Naive thymus-derived CD8-positive, alpha-beta T cell (primary cell): ENCODE measurements around the gene HSPB2. TPM values are rescaled to one million over a fixed set of nuclear protein-coding genes. Genes with fewer than 3 reads are reported as not detected.

ENCODE experiments used
- ATAC-seq, 2 donors: fragments of 150-1000 bp; cut with Tn5 transposase in 1 of 2; sonication (Bioruptor Pico), chemical (Tn5 transposase) in 1 of 2; 1 replicate in 1 of 2; 2 replicates in 1 of 2; pipeline ENCODE4 v1.10.0; 2021; ENCODE audit warnings: mild to moderate bottlenecking in 2 of 2, moderate library complexity in 2 of 2
- POLR2A ChIA-PET: fragments of 350-600 bp; sonication (Branson Sonifier 250); formaldehyde crosslinking; loops from one replicate; lab custom pipeline; 2021; ENCODE audit warnings: antibody characterized with exemption; lab: Charles Lee
- DNase-seq, 10 donors: peaks; one replicate each; pipeline versions ENCODE4 v3.0.0 to v3.0.0-alpha.2; 2020 to 2022
- H3K27ac Mint-ChIP-seq, 10 donors: one replicate each; pipeline ENCODE4 v1.8.0; 2020 to 2022; ENCODE audit warnings: mild to moderate bottlenecking in 10 of 10, mixed read lengths in 10 of 10, moderate library complexity in 4 of 10, inconsistent platforms in 1 of 10
- H3K27me3 Mint-ChIP-seq, 5 donors: one replicate each; pipeline ENCODE4 v1.8.0; 2021 to 2022; ENCODE audit warnings: mixed read lengths in 5 of 5
- H3K36me3 Mint-ChIP-seq, 3 donors: one replicate each; pipeline ENCODE4 v1.8.0; 2020 to 2022; ENCODE audit warnings: mixed read lengths in 3 of 3, mild to moderate bottlenecking in 2 of 3, inconsistent platforms in 1 of 3
- H3K4me1 Mint-ChIP-seq, 4 donors: one replicate each; pipeline ENCODE4 v1.8.0; 2021 to 2022; ENCODE audit warnings: mixed read lengths in 4 of 4
- H3K4me3 Mint-ChIP-seq, 10 donors: one replicate each; pipeline ENCODE4 v1.8.0; 2020 to 2022; ENCODE audit warnings: mild to moderate bottlenecking in 10 of 10, mixed read lengths in 10 of 10, moderate library complexity in 6 of 10, inconsistent platforms in 1 of 10
- H3K9me3 Mint-ChIP-seq, 9 donors: one replicate each; pipeline ENCODE4 v1.8.0; 2020 to 2022; ENCODE audit warnings: mixed read lengths in 9 of 9, mild to moderate bottlenecking in 3 of 9, inconsistent platforms in 1 of 9, moderate library complexity in 1 of 9
- polyA plus RNA-seq, 3 donors: library from polyadenylated mRNA; unstranded; fragments of 300-500 nt; fragmentation: Illumina TruSeq; gene quantifications; one replicate each; pipeline ENCODE4 v1.2.3, GENCODE V29; 2021
- total RNA-seq, 8 experiments: library from RNA in 2 of 8; stranded (reverse) in 2 of 8; gene quantifications; one replicate each; pipeline ENCODE4 v1.2.3 and lab custom pipeline; 2021 to 2026

The HSPB2 gene
- total and polyA plus RNA-seq, 5 experiments from 2014 or later: 0.27 TPM; not detected in 4

- Mint-ChIP-seq H3K4me3 (no peak overlapping the region), H3K4me1 (peaks cover 18 to 37% (median 34%) of the 10 kb centered on the region in 4 donors), H3K27me3 (no peaks in the 10 kb centered on the region), H3K36me3 (no peaks in the 10 kb centered on the region), H3K9me3 (no peaks in the 10 kb centered on the region), H3K27ac (no peak overlapping the region)
- POLR2A ChIA-PET: interaction anchor here (0.5 to 1.0 kb wide), 3 partner anchors 12 to 168 kb away, joined by 3 to 4 read pairs (median 3); partner anchors contain the start of gene PPP2R1B
- DNase-seq (no peak), ATAC-seq (no peak)
These were observed 21.3 kb downstream of the HSPB2 start for GRCh38 chr11:111933872-111934271.

DNA sequence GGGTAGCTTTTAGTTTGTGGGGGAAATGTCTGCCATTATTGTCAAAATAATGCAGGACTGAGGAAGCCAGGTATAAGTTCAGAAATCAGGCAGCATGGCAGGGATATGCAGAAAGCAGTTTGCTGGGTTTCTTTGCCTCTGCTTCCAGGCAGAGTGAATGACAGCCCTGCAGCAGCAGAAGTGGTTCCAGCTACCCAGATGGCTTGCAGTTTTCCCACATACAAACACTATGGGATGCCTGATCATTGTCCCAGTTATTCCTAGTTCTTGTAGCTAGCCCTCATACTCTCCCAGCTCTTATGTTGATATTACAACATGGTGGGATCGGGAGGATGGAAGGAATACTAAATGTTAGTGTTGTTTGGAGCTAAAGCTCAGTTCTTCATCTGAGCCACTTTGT is 21.8 kb downstream of the HSPB2 start:
- POLR2A ChIA-PET: interaction anchor here (0.5 to 4.0 kb wide), 4 partner anchors 8 to 169 kb away, joined by 3 to 28 read pairs (median 4); partner anchors contain the start of gene PPP2R1B
- H3K36me3 Mint-ChIP-seq: no peaks in the 10 kb centered on the region
- no peak for DNase-seq
- peaks cover 20 to 41% (median 38%) of the 10 kb centered on the region in 4 donors for H3K4me1 Mint-ChIP-seq
- H3K27me3 Mint-ChIP-seq: no peaks in the 10 kb centered on the region
- H3K4me3 Mint-ChIP-seq: no peak overlapping the region
- H3K27ac Mint-ChIP-seq: no peak overlapping the region
- no peaks in the 10 kb centered on the region for H3K9me3 Mint-ChIP-seq
- no peak for ATAC-seq

- Mint-ChIP-seq H3K4me3 (peak overlapping the region in 6 of 10 donors; percentile 11 to 91 (median 32)), H3K4me1 (peaks cover 21 to 45% (median 40%) of the 10 kb centered on the region in 4 donors), H3K36me3 (no peaks in the 10 kb centered on the region), H3K27me3 (no peaks in the 10 kb centered on the region), H3K9me3 (no peaks in the 10 kb centered on the region), H3K27ac (peak overlapping the region in 5 of 10 donors; percentile 11 to 66 (median 47))
- ATAC-seq (no peak), DNase-seq (no peak)
- POLR2A ChIA-PET: interaction anchor here (0.6 to 4.0 kb wide), 3 partner anchors 9 to 149 kb away, joined by 4 to 28 read pairs (median 5); no protein-coding TSS in a partner anchor
These were observed 22.9 kb downstream of the HSPB2 start for GRCh38 chr11:111935317-111936039.

DNA sequence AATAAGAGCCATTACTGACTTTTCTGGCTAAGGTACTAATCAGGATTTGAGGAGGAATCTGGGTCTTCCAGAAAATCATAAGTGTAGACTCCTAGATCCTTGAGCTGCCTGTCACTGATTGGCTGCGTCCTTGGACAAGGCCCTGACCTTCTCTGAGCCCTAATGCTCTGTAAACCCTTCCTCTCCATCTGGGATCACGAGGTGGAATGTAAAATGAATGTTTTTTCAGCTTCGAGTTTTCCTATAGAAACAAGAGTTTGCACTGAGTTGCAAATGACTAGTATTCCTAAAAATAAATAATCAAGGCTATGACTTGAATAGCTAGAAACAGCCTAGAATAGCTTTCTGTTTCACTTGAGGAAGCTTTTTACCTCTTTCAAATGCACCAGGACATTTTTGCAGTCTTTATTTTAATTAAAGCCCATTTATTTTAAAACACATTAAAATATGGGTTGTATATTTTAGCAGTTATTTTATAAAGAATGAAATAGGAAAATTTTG is 23.6 kb downstream of the HSPB2 start:
- ATAC-seq: no peak
- POLR2A ChIA-PET: interaction anchor here (1.0 to 4.0 kb wide), 2 partner anchors 9 to 88 kb away, joined by 4 to 28 read pairs; no protein-coding TSS in a partner anchor
- DNase-seq: no peak
- H3K36me3 Mint-ChIP-seq: no peaks in the 10 kb centered on the region
- peak overlapping the region in 3 of 10 donors; percentile 84 to 93 (median 90) for H3K27ac Mint-ChIP-seq
- H3K9me3 Mint-ChIP-seq: no peaks in the 10 kb centered on the region
- H3K4me1 Mint-ChIP-seq: peaks cover 21 to 45% (median 40%) of the 10 kb centered on the region in 4 donors
- H3K27me3 Mint-ChIP-seq: no peaks in the 10 kb centered on the region
- H3K4me3 Mint-ChIP-seq: peak overlapping the region; percentile 60 to 91 (median 88)

DNA sequence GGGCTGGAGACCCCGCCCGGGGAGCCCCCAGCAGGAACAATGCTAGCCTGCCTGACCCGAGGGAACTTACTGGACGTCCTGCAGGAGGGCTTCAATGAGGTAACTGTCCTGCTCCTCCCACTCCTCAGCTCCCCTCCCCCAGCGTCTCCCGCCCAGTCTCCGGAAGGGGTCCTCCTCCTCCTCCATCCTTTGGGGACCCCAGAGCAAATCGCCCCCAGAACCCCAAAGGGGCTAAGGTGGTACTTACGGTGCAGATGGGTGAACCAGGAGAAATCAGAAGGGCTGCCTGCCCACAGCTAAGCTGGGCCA is 24.9 kb downstream of the HSPB2 start:
- Mint-ChIP-seq H3K4me3 (peak overlapping the region; percentile 34 to 88 (median 78)), H3K4me1 (peaks cover 21 to 44% (median 40%) of the 10 kb centered on the region in 4 donors), H3K27ac (peak overlapping the region in 9 of 10 donors; percentile 27 to 94 (median 84)), H3K27me3 (no peaks in the 10 kb centered on the region), H3K9me3 (no peaks in the 10 kb centered on the region), H3K36me3 (no peaks in the 10 kb centered on the region)
- POLR2A ChIA-PET: interaction anchor here (4.0 kb wide), 1 partner anchor 11 kb away, joined by 28 read pairs; no protein-coding TSS in a partner anchor
- ATAC-seq (peak in 1 of 2 donors; percentile 19), DNase-seq (no peak)

DNA sequence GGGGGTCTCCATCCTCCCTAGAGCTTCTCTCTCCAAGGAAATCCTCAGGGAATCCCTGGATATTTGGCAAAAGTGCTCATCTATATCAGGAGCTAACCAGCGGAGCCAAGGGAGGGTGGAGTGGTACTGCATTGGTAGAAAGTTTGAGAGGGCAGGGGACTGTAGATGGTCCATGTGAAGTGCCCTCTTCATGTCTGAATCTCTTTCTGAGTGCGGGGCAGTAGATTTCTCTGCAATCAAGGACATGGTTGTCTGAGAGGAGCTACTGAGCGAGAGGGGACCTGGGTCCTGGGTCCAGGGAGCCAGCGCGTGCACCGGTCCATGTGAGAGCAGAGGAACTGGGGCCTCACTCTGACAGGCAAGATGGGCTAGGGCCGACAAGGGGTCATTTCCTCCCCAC is 25.3 kb downstream of the HSPB2 start:
- Mint-ChIP-seq H3K27ac (peak overlapping the region; percentile 50 to 94 (median 86)), H3K4me1 (peaks cover 18 to 42% (median 37%) of the 10 kb centered on the region in 4 donors), H3K36me3 (no peaks in the 10 kb centered on the region), H3K4me3 (peak overlapping the region; percentile 34 to 88 (median 78)), H3K9me3 (no peaks in the 10 kb centered on the region), H3K27me3 (no peaks in the 10 kb centered on the region)
- DNase-seq (no peak), ATAC-seq (no peak)
- POLR2A ChIA-PET: interaction anchor here (4.0 kb wide), 1 partner anchor 11 kb away, joined by 28 read pairs; no protein-coding TSS in a partner anchor

GRCh38 chr11:111938687-111939160 is 26.2 kb downstream of the HSPB2 start:
- Mint-ChIP-seq H3K36me3 (no peaks in the 10 kb centered on the region), H3K4me3 (peak overlapping the region; percentile 34 to 88 (median 78)), H3K27me3 (no peaks in the 10 kb centered on the region), H3K9me3 (no peaks in the 10 kb centered on the region), H3K27ac (peak overlapping the region; percentile 70 to 94 (median 88)), H3K4me1 (peaks cover 18 to 46% (median 38%) of the 10 kb centered on the region in 4 donors)
- POLR2A ChIA-PET: interaction anchor here (1.4 kb wide), 1 partner anchor 12 kb away, joined by 6 read pairs; no protein-coding TSS in a partner anchor
- ATAC-seq: peak; percentile 46 to 80
- peak in 5 of 10 donors; percentile 8 to 31 (median 24) for DNase-seq

GRCh38 chr11:111939836-111940604 is 27.5 kb downstream of the HSPB2 start:
- Mint-ChIP-seq H3K4me3 (no peak overlapping the region), H3K9me3 (no peaks in the 10 kb centered on the region), H3K36me3 (no peaks in the 10 kb centered on the region), H3K27ac (peak overlapping the region in 4 of 10 donors; percentile 1 to 90 (median 44)), H3K27me3 (no peaks in the 10 kb centered on the region), H3K4me1 (peaks cover 25 to 59% (median 50%) of the 10 kb centered on the region in 4 donors)
- POLR2A ChIA-PET: interaction anchor here (1.4 kb wide), 1 partner anchor 14 kb away, joined by 6 read pairs; no protein-coding TSS in a partner anchor
- no peak for DNase-seq
- ATAC-seq: no peak

GRCh38 chr11:111941963-111942362 is 29.4 kb downstream of the HSPB2 start:
- no peaks in the 10 kb centered on the region for H3K9me3 Mint-ChIP-seq
- peak overlapping the region in 1 of 10 donors; percentile 31 for H3K27ac Mint-ChIP-seq

DNA sequence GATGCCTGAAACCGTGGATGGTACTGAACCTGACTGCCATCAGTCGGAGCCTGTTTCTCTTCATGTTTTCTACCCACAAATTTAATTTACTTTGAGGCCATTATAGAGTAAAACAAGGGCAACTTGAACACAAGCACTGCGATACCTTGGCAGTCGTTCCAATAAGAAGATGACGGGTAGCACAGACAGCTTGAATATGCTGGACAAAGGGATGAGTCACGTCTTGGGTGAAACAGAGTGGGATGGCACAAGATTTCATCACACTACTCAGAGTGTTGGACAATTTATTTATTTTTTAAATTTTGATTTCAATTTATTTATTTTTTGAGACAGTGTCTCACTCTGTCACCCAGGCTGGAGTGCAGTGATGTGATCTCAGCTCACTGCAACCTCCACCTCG is 30.3 kb downstream of the HSPB2 start:
- no peaks in the 10 kb centered on the region for H3K27me3 Mint-ChIP-seq
- H3K4me3 Mint-ChIP-seq: no peak overlapping the region
- H3K27ac Mint-ChIP-seq: peak overlapping the region in 3 of 10 donors; percentile 11 to 82 (median 64)
- ATAC-seq: no peak
- POLR2A ChIA-PET: interaction anchor here (0.6 kb wide), 1 partner anchor 101 kb away, joined by 3 read pairs; no protein-coding TSS in a partner anchor
- H3K4me1 Mint-ChIP-seq: peaks cover 19 to 43% (median 36%) of the 10 kb centered on the region in 4 donors
- no peaks in the 10 kb centered on the region for H3K9me3 Mint-ChIP-seq
- no peaks in the 10 kb centered on the region for H3K36me3 Mint-ChIP-seq
- no peak for DNase-seq

More at GRCh38 chr11:111941963-111942362, 29.4 kb downstream of the HSPB2 start:
- Mint-ChIP-seq H3K36me3 (no peaks in the 10 kb centered on the region), H3K4me3 (no peak overlapping the region), H3K4me1 (peaks cover 20 to 48% (median 42%) of the 10 kb centered on the region in 4 donors), H3K27me3 (no peaks in the 10 kb centered on the region)
- DNase-seq: no peak
- no peak for ATAC-seq
- POLR2A ChIA-PET: no interaction called here

DNA sequence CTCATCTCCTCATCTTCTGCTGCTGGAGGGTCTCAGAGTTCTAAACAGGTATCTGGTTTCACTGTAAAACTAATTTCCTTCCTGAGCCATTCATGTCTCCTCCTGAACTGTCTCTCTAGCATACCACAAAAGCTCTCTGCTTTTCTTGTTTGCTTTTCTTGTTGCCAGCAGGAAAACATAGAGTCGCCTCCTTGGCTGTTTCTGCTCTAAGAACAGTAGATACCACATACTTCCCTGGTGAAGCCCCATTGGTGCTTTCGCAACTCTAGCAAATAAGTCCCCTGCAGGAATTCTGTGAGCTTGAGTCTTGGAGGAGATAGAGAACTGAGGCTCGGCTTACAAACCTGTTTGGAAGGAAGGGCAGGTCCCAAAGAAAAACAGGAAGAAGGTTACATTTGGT is 31.6 kb downstream of the HSPB2 start:
- Mint-ChIP-seq H3K4me1 (peaks cover 10 to 30% (median 23%) of the 10 kb centered on the region in 4 donors), H3K36me3 (no peaks in the 10 kb centered on the region), H3K27me3 (no peaks in the 10 kb centered on the region), H3K9me3 (no peaks in the 10 kb centered on the region), H3K4me3 (peak overlapping the region in 5 of 10 donors; percentile 32 to 81 (median 49)), H3K27ac (peak overlapping the region; percentile 22 to 98 (median 77))
- ATAC-seq: peak in 1 of 2 donors; percentile 84
- POLR2A ChIA-PET: no interaction called here
- no peak for DNase-seq

GRCh38 chr11:111944651-111945051 is 32.1 kb downstream of the HSPB2 start:
- H3K27ac Mint-ChIP-seq: peak overlapping the region in 7 of 10 donors; percentile 22 to 98 (median 90)
- H3K4me1 Mint-ChIP-seq: peaks cover 10 to 31% (median 20%) of the 10 kb centered on the region in 4 donors
- peak overlapping the region in 2 of 10 donors; percentile 65 to 81 for H3K4me3 Mint-ChIP-seq
- POLR2A ChIA-PET: no interaction called here
- DNase-seq (no peak), ATAC-seq (peak in 1 of 2 donors; percentile 30)
- no peaks in the 10 kb centered on the region for H3K27me3 Mint-ChIP-seq
- no peaks in the 10 kb centered on the region for H3K36me3 Mint-ChIP-seq
- no peaks in the 10 kb centered on the region for H3K9me3 Mint-ChIP-seq
